ENCODE measurements around the gene RIPPLY3.
"Not testable (repeated sequence)": the region's sequence is repeated elsewhere in the genome, so short reads cannot be mapped to it uniquely, and the experiment has no call there.

RIPPLY3 gene

DNA sequence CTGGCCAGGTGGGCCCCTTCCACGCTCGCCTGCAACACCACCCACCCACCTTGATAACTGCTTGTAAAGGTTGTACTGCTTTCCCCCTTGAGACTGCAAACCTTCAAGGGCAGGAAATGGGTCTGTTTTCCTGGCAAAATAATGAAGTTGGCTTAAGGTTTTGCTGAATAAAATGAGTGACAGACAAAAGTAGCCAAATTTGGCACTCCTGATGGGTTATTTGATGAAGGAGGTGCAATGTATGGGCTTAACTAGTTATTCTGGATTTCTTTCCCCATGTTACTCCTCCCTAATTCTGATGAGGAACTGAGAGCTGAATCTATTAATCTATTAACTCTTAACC is 25.5 kb upstream of the RIPPLY3 start:
- no peak for DNase-seq (ENCODE audit: low read depth)

DNA sequence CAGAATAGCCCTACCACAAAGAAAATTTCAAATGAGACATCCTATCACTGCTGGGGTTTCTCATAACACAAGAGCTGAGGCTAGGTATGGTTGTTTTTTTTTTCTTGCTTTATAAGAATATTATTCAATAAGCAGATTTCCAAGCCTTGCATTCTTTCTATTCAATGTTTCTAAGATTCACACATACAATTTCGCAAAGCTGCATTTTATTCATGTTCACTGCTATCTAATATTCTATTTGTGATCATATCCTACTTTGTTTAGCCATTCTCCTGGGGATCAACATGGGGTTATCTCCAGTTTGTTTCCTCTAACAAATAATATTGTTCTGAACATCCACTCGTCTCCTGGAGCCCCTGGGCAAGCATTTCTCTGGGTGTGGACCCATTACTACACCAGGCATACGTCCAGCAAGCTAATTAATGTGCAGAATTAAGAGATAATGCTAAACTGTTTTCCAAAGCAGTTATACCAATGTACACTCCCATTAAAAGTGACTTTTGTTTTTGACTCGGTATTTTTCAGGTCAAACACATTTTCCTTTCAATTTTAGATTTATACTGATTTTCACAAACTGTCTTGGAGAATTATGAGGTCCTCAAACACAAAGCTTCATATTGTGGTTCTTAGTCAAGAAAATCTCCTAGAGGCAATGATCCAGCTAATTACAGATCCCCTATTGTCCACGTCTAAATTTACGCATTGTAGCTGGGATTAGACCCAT is 24.4 kb upstream of the RIPPLY3 start:
- DNase-seq (ENCODE audit: low read depth) = no peak

DNA sequence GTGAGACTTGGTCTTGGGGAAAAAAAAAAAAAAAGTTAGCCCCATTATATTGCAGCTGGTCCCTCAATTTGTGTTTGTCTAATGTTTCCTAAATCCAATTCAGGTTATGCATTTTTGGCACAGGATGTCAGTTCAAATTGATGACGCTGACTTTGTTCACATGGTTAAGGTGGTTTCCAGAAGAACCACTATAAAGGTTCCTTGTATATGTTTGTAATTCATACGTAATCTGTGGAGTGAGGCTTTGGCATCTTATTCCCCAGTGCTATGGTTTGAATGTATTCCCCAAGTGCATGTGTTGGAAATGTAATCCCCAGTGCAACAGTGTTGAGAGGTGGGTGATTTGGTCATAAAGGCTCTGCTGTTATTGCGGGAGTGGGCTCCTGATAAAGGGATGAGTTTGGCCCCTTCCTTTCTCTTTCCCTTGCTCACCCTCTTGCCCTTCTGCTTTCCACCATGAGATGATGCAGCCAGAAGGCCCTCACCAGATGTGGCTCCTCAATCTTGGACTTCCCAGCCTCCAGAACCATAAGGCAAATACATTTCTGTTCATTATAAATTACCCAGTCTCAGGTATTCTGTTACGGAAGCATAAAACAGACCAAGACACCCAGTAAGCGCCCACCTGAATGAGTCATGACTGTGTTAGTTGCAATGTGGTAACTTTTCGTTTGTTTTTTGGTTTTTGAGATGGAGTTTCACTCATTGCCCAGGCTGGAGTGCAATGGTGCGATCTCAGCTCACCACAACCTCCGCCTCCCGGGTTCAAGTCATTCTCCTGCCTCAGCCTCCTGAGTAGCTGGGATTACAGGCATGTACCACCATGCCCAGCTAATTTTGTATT is 20.5 kb upstream of the RIPPLY3 start:
- no peak for DNase-seq (ENCODE audit: low read depth)

DNA sequence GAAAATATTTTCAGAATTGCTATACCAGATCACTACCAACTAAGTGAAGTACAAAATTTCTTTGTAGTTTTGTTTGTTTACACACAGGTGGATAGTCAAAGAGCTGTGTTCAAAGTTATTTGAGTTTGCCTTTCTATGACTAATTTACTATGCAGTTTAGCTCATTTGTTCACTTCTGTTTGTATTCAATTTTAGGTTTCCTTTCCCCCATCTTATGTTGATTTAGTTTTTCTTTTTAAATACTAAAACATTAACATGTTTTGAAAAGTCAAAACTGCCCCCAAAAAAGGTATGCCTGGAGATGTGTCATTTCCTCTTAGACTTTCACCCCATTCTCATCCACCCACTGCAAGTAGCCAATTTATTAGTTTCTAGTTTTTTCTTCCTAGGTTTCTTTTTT is 18.7 kb upstream of the RIPPLY3 start:
- no peak for DNase-seq (ENCODE audit: low read depth)

DNA sequence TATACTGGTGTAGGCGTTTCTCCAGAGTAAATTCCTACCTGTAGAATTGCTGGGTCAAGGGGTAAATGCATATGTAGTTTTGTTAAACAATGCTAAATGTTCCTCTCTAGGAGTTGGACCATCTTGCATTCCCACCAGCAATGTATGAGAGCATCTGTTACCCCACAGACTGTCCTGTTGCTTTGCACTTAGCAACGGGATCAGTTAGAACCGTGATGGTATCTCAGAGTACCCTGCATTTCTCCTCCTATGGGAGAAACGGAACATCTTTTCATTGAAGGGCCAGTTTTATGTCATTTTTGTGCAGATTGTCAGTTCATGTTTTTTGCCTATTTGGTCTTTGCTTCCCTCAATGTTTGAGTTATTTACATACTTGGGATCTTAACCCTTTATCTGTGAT is 18.0 kb upstream of the RIPPLY3 start:
- DNase-seq (ENCODE audit: low read depth) = no peak

DNA sequence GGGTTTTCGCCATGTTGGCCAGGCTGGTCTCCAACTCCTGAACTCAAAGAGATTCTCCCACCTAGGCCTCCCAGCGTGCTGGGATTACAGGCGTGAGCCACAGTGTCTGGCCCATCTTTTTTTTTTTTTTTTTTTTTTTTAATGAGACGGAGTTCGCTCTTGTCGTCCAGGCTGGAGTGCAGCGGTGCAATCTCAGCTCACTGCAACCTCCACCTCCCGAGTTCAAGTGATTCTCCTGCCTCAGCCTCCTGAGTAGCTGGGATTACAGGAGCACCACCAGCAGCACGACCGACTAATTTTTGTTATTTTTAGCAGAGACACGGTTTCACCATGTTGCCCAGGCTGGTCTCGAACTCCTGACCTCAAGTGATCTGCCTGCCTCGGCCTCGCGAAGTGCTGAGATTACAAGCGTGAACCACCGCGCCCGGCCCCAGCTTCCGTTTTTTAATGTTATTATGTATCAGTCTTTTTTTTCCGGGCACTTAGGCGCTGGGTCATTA is 17.3 kb upstream of the RIPPLY3 start:
- not testable (repeated sequence) for DNase-seq (ENCODE audit: low read depth)

DNA sequence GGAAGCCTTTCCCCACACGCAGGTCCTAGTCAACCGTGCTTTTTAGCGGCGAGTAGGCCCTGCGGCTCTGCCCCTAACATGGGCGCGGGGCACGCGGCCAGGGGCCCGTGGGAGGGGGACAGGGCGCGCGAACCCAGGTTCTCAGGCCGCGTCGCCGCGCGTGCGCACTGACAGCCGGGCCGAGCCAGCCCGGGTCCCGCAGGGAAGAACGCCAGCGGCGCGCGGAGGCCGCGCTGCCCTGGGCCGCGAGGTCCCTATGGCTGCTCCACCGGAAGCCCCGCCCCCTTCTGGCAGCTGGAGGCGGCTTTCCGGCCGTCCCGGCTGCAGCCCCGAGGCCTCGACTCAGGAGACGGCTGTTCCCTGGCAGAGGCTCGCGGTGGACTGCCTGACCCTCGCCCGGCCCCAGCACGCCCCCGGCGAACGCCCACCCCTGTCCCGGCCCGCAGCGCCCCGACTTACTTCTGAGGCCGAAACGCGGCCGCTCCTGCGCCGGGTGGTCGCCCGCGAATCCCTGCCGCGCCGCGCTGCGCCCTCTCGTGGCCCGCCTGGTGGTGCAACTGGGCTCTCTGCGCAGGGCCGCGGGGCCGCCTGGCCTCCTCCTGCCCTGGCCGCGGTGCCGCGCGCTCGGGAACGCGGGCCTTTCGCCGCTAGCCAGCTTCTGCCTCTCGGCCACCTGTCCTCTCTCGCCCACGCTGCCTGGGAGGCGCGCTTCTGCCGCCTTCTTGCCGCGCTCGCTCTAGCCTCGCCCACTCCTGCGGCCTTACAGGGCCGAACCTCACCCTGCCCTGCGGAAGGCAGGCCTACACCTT is 16.6 kb upstream of the RIPPLY3 start:
- DNase-seq (ENCODE audit: low read depth) = peak; percentile 88

DNA sequence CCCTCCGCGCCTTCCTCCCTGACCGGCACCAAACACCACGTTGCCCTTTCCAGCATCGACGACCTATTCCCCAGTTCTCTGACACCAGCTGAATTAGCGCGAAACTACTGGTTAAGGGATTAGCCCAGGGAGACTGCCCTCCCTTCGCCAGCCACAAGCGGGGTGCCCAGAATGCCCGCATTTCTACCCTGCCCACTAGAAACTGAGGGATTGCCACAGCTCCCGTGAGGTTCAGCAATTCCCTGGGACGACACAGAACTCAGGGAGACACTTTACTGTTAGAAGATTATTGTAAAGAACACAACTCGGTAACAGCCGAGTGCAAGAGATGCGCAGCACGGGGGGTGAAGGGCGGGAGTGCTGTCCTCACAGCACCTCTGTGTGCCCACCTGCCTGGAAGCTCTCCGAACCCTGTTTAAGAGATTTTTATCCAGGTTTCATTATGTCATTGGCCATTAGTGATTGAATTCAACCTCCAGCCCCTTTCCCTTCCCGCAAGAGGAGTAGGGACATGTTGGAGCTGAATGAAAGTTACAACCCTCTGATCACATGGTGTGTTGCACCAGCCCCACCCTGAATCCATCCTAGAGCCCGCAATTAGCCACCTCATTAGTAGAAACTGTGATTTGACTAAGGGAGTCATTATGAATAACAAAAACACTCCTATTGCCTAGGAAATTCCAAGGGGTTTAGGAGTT is 15.8 kb upstream of the RIPPLY3 start:
- no peak for DNase-seq (ENCODE audit: low read depth)

DNA sequence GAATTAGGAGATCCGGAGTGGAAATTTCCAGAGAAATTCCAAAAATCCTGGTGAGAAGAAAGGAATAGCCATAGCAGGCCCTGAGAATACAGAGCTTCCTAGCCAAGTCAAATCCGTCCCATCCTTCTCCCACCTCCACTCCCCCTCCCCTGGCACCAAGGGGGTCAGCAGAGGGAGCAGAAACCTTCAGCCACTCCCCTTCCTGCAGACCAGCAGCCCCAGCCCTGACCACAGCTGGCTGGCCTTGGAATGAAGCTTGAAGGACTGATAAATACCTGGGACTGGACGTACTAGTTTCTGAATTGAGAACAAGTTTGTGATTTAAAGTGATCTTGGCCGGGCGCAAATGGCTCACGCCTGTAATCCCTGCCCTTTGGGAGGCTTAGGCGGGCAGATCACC is 13.8 kb upstream of the RIPPLY3 start:
- DNase-seq (ENCODE audit: low read depth) = no peak

DNA sequence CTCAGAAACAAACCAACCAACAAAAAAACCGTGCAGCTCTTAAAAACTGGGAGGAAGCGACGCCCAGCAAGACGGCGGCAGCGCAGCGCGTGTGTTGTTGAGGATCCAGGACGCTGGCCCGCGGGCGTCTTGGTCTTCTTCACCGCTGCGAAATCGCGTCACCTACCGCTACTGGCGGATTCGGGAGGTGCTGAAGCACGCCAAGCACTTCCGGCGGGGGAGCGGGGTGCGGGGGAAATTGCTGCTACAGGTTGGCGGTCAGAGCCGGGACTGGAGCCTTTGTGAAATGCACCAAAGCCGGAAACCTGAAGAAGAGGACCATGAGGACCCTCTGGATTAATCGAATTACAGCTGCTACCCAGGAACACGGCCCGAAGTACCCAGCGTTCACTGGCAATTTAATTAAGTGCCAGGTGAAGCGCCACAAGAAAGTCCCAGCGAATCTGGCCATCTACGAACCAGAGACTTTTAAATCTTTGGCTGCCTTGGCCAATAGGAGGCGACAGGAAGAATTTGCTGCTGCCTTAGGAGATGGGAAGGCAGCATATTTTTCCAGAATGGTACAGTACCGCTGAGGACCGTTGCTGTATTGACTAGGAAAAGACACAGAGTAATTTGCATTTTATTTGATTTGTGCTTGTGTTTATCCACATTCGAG is 11.9 kb upstream of the RIPPLY3 start:
- no peak for DNase-seq (ENCODE audit: low read depth)

DNA sequence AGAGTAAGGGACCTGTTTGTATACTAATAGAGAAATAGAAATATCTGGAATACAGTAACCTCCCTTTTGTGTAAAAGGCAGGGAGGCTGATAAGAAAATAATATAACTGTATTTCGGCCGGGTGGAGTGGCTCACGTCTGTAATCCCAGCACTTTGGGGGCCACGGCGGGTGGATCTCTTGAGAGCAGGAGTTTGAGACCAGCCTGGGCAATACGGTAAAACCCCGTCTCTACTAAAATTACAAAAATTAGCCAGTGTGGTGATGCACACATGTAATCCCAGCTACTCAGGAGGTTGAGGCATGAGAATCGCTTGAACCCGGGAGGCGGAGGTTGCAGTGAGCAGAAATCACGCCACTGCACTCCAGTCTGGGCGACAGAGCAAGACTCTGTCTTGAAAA is 11.2 kb upstream of the RIPPLY3 start:
- not testable (repeated sequence) for DNase-seq (ENCODE audit: low read depth)

DNA sequence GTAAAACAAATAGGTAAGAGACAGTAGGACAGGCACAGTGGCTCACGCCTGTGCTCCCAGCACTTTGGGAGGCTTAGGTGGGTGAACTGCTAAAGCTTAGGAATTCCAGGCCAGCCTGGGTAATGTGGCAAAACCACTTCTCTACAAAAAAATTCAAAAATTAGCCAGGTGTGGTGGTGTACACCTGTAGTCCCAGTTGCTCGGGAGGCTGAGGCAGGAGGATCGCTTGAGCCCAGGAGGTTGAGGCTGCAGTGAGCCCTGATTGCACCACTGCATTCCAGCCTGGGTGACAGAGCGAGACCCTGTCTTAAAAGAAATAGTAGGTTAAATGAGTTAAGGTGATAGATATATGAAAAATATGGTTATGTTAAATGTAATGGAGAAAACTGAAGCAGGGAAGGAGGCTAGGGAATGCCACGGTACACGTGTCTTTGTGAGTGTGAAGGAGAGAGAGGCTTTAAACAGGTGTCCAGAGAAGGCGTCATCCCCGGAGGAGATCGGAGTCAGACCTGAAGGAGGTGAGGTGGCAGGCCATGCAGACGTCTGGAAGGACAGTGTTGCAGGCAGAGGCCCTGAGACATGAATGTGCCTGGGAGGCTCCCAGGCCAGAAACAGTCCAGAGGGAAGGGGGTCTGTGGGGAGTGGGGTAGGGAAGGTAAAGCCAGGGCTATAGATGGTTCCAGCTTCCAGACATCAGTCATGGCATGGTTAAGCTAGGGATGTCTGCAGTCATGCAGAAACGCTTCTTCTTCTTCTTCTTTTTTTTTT is 7.2 kb upstream of the RIPPLY3 start:
- DNase-seq (ENCODE audit: low read depth) = no peak

DNA sequence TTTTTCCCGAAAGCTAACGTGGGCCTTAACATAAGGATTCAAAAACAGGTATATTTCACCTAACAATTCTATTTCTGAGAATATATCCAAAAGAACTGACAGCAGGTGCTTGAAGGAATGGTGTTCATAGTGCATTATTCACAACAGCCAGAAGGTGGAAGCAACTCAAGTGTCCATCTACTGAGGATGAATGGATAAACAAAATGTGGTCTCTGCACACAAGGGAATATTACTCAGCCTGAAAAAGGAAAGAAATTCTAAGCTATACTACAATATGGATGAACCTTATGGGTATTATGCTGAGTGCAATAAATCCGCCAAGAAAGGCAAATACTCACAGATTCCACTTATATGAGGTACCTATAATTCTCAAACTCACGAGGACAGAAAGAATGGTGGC is 6.1 kb upstream of the RIPPLY3 start:
- peak; percentile 6 for DNase-seq (ENCODE audit: low read depth)

DNA sequence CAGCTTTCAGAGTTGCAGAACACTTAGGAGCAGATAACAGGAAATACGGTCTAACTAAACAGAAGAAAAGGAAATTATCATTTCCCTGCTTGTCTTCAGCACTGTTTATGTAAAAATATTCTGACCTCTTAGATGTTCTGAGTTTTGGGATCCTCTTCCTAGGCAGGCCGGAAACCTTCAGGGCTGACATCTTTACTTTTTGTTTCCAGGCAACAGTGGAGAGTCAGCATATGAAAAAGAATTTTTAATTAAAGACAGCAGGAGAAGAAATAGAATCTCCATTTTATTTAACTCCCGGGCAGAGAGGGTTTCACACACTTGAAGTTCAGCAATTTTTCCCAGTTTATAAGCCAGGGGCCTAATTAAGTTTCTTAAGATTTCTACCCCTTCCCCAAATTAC is 5.1 kb upstream of the RIPPLY3 start:
- DNase-seq (ENCODE audit: low read depth) = no peak

DNA sequence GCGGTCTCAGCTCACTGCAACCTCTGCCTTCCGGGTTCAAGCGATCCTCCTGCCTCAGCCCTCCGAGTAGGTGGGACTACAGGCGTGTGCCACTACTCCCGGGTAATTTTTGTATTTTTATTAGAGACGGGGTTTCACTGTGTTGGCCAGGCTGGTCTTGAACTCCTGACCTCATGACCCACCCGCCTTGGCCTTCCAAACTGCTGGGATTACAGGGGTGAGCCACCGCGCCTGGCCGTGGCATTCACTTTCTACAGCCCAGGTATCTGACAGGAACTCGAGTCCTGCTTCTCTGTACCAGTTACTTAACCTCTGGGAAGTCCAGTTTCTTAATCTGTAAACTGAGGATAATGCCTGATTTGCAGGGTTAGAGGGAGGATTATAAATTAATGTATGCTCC is 3.7 kb upstream of the RIPPLY3 start:
- DNase-seq (ENCODE audit: low read depth) = not testable (repeated sequence)

DNA sequence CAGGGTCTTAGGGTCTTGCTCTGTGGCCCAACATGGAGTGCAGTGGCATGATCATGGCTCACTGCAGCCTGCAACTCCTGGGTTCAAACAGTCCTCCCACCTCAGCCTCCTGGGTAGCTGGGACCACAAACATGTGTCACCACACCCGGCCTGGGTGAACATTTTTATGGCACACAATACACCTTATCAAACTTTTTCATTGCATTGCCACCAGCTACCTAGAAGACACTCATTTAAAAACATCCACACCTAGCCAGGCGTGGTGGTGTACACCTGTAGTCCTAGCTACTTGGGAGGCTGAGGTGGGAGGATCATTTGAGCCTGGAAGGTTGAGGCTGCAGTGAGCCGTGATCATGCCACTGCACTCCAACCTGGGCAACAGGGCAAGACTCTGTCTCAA is 2.6 kb upstream of the RIPPLY3 start:
- DNase-seq (ENCODE audit: low read depth) = not testable (repeated sequence)

DNA sequence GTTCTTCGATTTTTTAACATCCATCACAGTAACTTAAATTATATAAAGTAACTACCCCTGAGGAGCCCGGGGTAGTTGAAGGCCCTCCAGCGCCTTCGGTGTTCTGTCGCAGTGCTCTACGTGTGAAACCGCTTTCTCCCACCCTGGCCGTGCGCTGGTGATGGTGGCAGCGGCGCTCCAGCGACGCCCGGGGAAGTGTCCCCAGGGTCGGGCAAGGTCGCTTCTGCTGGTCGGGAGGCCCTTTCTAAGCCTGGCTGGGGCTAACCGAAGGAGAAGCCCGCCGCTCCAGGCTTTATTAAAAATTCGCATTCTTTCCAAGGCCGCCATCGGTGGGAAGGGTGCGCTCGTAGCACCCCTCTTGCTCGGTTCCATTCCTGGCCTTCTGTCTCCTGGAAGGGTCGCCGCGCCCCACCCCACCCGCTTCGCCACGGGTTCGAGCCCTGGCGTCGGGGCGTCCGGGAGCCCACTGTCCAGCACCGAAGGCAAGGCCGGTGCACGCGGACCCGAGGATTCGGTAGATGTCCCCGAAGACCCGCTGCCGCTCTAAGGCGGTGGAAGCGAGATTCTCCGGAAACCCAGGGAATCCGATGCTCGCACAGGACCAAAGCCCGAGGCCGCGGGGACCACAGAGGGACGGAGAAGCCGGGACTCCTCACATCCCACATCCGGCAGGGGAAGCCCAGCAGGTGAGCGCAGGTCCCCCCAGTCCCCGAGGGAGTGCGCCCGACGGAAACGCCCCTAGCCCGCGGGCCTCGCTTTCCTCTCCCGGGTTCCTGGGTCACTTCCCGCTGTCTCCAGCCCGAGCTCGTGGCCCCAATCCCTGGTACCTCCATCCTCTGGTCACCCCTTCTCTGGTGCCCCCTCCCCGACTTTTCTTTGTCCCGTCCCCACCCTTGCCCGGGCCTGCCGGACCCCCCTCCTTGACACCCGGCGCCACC is 685 bp upstream of the RIPPLY3 start:
- no peak for DNase-seq (ENCODE audit: low read depth)

DNA sequence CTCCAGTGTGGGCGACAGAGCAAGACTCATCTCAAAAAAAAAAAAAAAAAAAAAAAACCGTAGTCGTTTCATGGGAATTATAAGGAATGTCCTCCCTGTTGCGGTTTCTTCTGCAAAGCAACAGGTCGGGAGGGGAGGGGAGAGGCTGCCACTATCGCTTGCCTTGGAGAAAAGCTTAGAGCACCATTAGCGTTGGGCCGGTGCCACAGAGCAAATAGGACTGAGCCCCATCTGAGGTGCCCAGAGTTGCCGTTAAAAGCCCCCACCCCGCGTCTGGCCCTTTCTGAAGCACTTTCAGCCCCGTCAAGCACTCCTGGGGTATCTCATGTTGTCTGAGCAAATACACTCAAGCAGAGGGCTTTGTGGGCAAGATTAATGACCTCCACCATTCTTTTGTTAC is 2.2 kb downstream of the RIPPLY3 start:
- DNase-seq (ENCODE audit: low read depth) = no peak

DNA sequence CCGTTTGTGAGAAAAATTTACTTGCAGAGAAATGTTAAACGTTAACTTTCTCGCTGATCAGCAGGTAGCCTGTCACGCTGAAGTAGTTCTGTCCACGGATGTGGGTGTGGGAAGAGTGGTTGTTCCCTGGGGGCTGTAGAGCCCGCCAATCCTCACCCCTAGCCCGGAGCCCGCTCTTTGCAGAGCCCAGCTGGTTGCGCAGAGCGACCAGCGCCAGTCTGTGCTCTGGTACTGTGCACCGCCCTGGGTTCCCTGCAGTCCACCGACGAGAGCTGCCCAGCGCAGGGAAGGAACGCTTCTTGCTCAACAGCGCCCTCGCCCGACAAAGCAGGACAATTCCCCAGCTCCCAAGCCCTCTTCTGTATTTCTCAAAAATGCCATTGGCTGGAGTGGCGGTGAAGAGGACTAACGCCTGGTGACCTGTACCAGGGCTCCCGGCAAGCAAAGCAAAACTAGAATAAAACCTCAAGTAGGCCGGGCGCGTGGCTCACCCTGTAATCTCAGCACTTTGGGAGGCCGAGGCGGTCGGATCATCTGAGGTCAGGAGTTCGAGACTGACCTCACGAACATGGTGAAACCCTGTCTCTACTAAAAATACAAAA is 3.3 kb downstream of the RIPPLY3 start:
- DNase-seq (ENCODE audit: low read depth) = peak; percentile 78

Data from amniotic epithelial cell (primary cell).